Endothelial cell of umbilical vein (primary cell): ENCODE data around the gene EXOSC9. TPM values are rescaled to one million over a fixed set of nuclear protein-coding genes. Genes with fewer than 3 reads are reported as not detected.
A peak's percentile ranks its signal among the peaks of the same experiment; 100 is the strongest.

Experiments used
- BruUV-seq: library from RNA; stranded (reverse); fragments of 400-500 nt; replicated peaks from 2 replicates; lab custom pipeline; 2021; lab: Mats Ljungman, UMichigan
- CTCF ChIA-PET: fragments of 300-600, 350-600 bp; sonication (Branson Sonifier 250); formaldehyde crosslinking; loops from one replicate; lab custom pipeline; 2021; ENCODE audit warnings: antibody characterized with exemption, inconsistent platforms; lab: Charles Lee
- POLR2A ChIA-PET: fragments of 300-600, 350-600 bp; sonication (Branson Sonifier 250); formaldehyde crosslinking; loops from one replicate; lab custom pipeline; 2021; ENCODE audit warnings: antibody characterized with exemption, inconsistent platforms; lab: Charles Lee
- DNase-seq: peaks from one replicate; pipeline ENCODE4 v3.0.0-alpha.2; 2011; ENCODE audit warnings: low read depth, low spot score
- FAIRE-seq: peaks from 2 replicates; lab custom pipeline; 2011; peaks lifted over from hg19 to GRCh38; lab: Jason Lieb, UNC
- H2AFZ ChIP-seq: 2 replicates; pipeline ENCODE4 v1.6.0; 2012; ENCODE audit warnings: low read depth, low read length, control low read depth, inconsistent platforms
- H3K27ac ChIP-seq: 2 replicates; pipeline ENCODE4 v1.5.1; 2011; ENCODE audit warnings: low read depth, mild to moderate bottlenecking, control low read depth, low read length, moderate library complexity; ENCODE audit not compliant: insufficient read depth
- H3K27me3 ChIP-seq, 2 experiments: 2 replicates each; pipeline versions ENCODE4 v1.6.0 to v1.6.1; 2011; ENCODE audit warnings: low read length in 2 of 2, mixed read lengths in 1 of 2; ENCODE audit not compliant: control insufficient read depth in 2 of 2, insufficient read depth in 2 of 2
- H3K36me3 ChIP-seq, 2 experiments: 2 replicates in 1 of 2; 3 replicates in 1 of 2; pipeline ENCODE4 v1.5.1; 2011; ENCODE audit warnings: low read length in 2 of 2, mild to moderate bottlenecking in 1 of 2, moderate library complexity in 1 of 2; ENCODE audit not compliant: control insufficient read depth in 2 of 2, insufficient read depth in 2 of 2; ENCODE audit errors: extremely low read depth in 1 of 2
- H3K4me1 ChIP-seq: 3 replicates; pipeline ENCODE4 v1.5.1; 2011; ENCODE audit warnings: mild to moderate bottlenecking, low read length; ENCODE audit not compliant: control insufficient read depth, insufficient read depth; ENCODE audit errors: extremely low read depth
- H3K4me2 ChIP-seq: 2 replicates; pipeline ENCODE4 v1.6.1; 2011; ENCODE audit warnings: low read length, control low read depth, mixed read lengths; ENCODE audit not compliant: insufficient read depth
- H3K4me3 ChIP-seq, 3 experiments: fragments of 200-600 bp in 1 of 3; sonication (generic), shearing (Covaris generic) in 1 of 3; replicated peaks in 1 of 3; 2 replicates each; pipeline ENCODE4 v1.5.1; 2011 to 2016; ENCODE audit warnings: control low read depth in 3 of 3, low read length in 3 of 3, mild to moderate bottlenecking in 2 of 3, inconsistent platforms in 1 of 3, low read depth in 1 of 3, moderate library complexity in 1 of 3; ENCODE audit not compliant: insufficient read depth in 1 of 3
- H3K79me2 ChIP-seq: 2 replicates; pipeline ENCODE4 v1.6.0; 2012; ENCODE audit warnings: low read length, inconsistent platforms; ENCODE audit not compliant: control insufficient read depth, insufficient read depth
- H3K9ac ChIP-seq: replicated peaks from 2 replicates; pipeline ENCODE3; 2011; ENCODE audit warnings: low read length, control low read depth; ENCODE audit not compliant: insufficient read depth; ENCODE audit errors: extremely low read depth
- H3K9me1 ChIP-seq: replicated peaks from 3 replicates; pipeline ENCODE4 v1.6.0; 2011; ENCODE audit warnings: mild to moderate bottlenecking, low read length; ENCODE audit not compliant: control insufficient read depth, insufficient read depth; ENCODE audit errors: extremely low read depth
- H3K9me3 ChIP-seq: replicated peaks from 2 replicates; pipeline ENCODE4 v1.5.1; 2012; ENCODE audit warnings: low read length, inconsistent platforms; ENCODE audit not compliant: control insufficient read depth, insufficient read depth
- H4K20me1 ChIP-seq: replicated peaks from 2 replicates; pipeline ENCODE3; 2011; ENCODE audit warnings: mild to moderate bottlenecking, low read length; ENCODE audit not compliant: control insufficient read depth, insufficient read depth; ENCODE audit errors: extremely low read depth
- CTCF ChIP-seq, 2 donors: IDR thresholded peaks; 1 replicate in 1 of 2; 2 replicates in 1 of 2; pipeline ENCODE4 v1.5.1; 2011; ENCODE audit warnings: low read length in 2 of 2, mild to moderate bottlenecking in 2 of 2, moderate library complexity in 2 of 2, control low read depth in 1 of 2, inconsistent platforms in 1 of 2, low read depth in 1 of 2; ENCODE audit not compliant: insufficient read depth in 1 of 2; ENCODE audit errors: extremely low read depth in 1 of 2
- FOS ChIP-seq: IDR thresholded peaks from 2 replicates; pipeline ENCODE4 v1.6.1; 2011; ENCODE audit warnings: mild to moderate bottlenecking, low read length, moderate library complexity, borderline replicate concordance; ENCODE audit not compliant: insufficient read depth
- GATA2 ChIP-seq: IDR thresholded peaks from 2 replicates; pipeline ENCODE4 v1.7.0; 2011; ENCODE audit warnings: low read depth, mild to moderate bottlenecking, moderate library complexity, mixed read lengths, low read length; ENCODE audit not compliant: insufficient read length, insufficient read depth
- JUN ChIP-seq: IDR thresholded peaks from 2 replicates; pipeline ENCODE4 v1.6.1; 2011; ENCODE audit warnings: borderline replicate concordance, low read depth; ENCODE audit not compliant: insufficient read length, insufficient read depth
- MAX ChIP-seq: IDR thresholded peaks from 2 replicates; pipeline ENCODE4 v1.6.1; 2011; ENCODE audit not compliant: insufficient read depth, insufficient read length
- POLR2A ChIP-seq: IDR thresholded peaks from 2 replicates; pipeline ENCODE4 v1.6.1; 2012; ENCODE audit warnings: low read depth, mild to moderate bottlenecking, control low read depth, low read length
- POLR2AphosphoS5 ChIP-seq: IDR thresholded peaks from 2 replicates; pipeline ENCODE4 v1.6.1; 2012; ENCODE audit warnings: low read depth, mild to moderate bottlenecking, control low read depth, low read length, moderate library complexity; ENCODE audit not compliant: insufficient read depth
- dilution Hi-C: fragments of 300-500 bp; cut with MboI; formaldehyde crosslinking; loops from one replicate; pipeline ENCODE4 v1.15.0; 2019; ENCODE audit warnings: low sequenced_read_pairs; ENCODE audit not compliant: extremely low pct_ligation_motif_present
- intact Hi-C: fragments of 100-400 bp; cut with micrococcal nuclease; formaldehyde crosslinking; loops from one replicate; pipeline ENCODE4 v1.10.0; 2022
- polyA plus RNA-seq, 4 experiments: library from polyadenylated mRNA; depleted of rRNA in 3 of 4; stranded (reverse) in 3 of 4; unstranded in 1 of 4; fragments of >200 nt; gene quantifications; 2 replicates each; pipeline versions ENCODE4 v1.2.1 to v1.2.3, GENCODE V29; 2011 to 2012; ENCODE audit warnings: missing spikeins in 1 of 4
- total RNA-seq: library from RNA; stranded (reverse); gene quantifications from 2 replicates; pipeline ENCODE4 v1.2.3, GENCODE V29; 2021

The EXOSC9 gene
- total and polyA plus RNA-seq, 2 donors (not counting 3 experiments of a cell fraction or from before 2014, with no cell fraction given) = 19.0 to 46.3 TPM

- no peak overlapping the region for H3K27ac ChIP-seq
- no peaks in the 10 kb centered on the region for H3K9me3 ChIP-seq
- FAIRE-seq (no peak), DNase-seq (no peak)
- ChIA-PET CTCF (interaction anchor here (1.5 kb wide), 1 partner anchor 28 kb away, joined by 4 read pairs; no protein-coding TSS in a partner anchor), POLR2A (no interaction called here)
- H3K9ac ChIP-seq = no peak overlapping the region
- no peak overlapping the region for H2AFZ ChIP-seq
- BruUV-seq = no TSS peak
- H4K20me1 ChIP-seq = peaks cover 2% of the 10 kb centered on the region
- intact Hi-C loops (no loop called here), dilution Hi-C loops (no loop called here)
- peaks cover 61% of the 10 kb centered on the region for H3K79me2 ChIP-seq
- H3K4me3 ChIP-seq = no peak overlapping the region
- TF ChIP-seq MAX (no peak), JUN (no peak)
- no peaks in the 10 kb centered on the region for H3K27me3 ChIP-seq
- H3K9me1 ChIP-seq = no peaks in the 10 kb centered on the region
- no peak overlapping the region for H3K4me2 ChIP-seq
- peaks cover 27% of the 10 kb centered on the region for H3K4me1 ChIP-seq
- peaks cover 0 to 48% of the 10 kb centered on the region in 2 experiments for H3K36me3 ChIP-seq
These were observed 17.1 kb downstream of the EXOSC9 start for GRCh38 chr4:121818215-121818614.

DNA sequence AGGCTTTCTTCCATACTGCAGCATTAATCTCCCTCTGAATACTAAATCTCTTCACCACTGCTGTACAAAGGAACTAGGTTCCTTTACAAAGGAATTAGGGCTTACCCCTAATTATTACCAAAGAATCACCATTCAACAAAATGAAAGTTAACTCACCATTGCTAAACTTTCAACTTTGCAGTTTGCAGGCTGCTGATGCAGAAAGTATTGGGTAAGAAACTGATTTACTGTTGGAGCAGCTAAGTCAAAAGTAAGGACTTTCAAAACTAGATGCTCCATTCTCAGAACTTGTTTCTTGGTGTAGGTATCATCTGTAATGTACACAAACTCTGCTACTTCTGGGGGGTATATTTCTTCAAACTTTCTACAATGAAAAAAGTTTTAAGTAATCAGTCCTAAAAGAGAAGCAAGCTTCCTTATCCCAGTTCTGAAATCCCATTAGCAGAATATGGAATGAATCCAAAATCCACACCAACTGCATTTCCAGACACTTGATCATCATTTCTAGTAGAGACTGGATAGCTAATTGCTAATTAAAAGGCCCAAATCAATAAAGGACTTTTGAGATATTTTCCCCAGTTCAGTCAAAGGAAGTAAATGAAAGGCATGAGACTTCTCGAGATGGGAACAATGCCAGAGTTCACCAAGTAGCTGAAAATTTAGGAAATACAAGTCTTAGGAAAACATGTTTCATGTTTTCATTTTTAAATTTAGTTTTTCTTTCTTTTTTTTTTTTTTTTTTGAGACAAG is 18.3 kb downstream of the EXOSC9 start:
- Histone ChIP-seq H3K36me3 (peaks cover 0 to 47% of the 10 kb centered on the region in 2 experiments), H3K9me1 (no peaks in the 10 kb centered on the region), H3K9me3 (no peaks in the 10 kb centered on the region), H4K20me1 (peaks cover 2% of the 10 kb centered on the region), H3K27me3 (no peaks in the 10 kb centered on the region), H3K4me2 (no peak overlapping the region), H3K4me1 (peaks cover 27% of the 10 kb centered on the region), H3K27ac (no peak overlapping the region), H3K79me2 (peaks cover 65% of the 10 kb centered on the region), H2AFZ (no peak overlapping the region), H3K9ac (no peak overlapping the region), H3K4me3 (no peak overlapping the region)
- BruUV-seq = no TSS peak
- FAIRE-seq = no peak
- intact Hi-C loops (no loop called here), dilution Hi-C loops (no loop called here)
- ChIA-PET CTCF (interaction anchor here (1.2 kb wide), 1 partner anchor 9 kb away, joined by 4 read pairs; no protein-coding TSS in a partner anchor), POLR2A (interaction anchor here (0.6 kb wide), 1 partner anchor 372 kb away, joined by 3 read pairs; no protein-coding TSS in a partner anchor)
- TF ChIP-seq CTCF (IDR thresholded peaks at IDR 0.05; ENCODE audit: extremely low read depth in 1 of 2, insufficient read depth in 1 of 2, low read depth in 1 of 2, low read length in 2 of 2) (no peak), POLR2AphosphoS5 (no peak), GATA2 (no peak), FOS (no peak), MAX (no peak), JUN (no peak), POLR2A (no peak)
- DNase-seq = peak; percentile 44
